Right kidney (tissue), 1 donor: Measurements from ENCODE around the gene PHKG2.
A peak's percentile ranks its signal among the peaks of the same experiment; 100 is the strongest.

Experiments used
- DNase-seq: peaks from one replicate; pipeline ENCODE4 v3.0.0-alpha.2; 2016

The PHKG2 gene

DNA sequence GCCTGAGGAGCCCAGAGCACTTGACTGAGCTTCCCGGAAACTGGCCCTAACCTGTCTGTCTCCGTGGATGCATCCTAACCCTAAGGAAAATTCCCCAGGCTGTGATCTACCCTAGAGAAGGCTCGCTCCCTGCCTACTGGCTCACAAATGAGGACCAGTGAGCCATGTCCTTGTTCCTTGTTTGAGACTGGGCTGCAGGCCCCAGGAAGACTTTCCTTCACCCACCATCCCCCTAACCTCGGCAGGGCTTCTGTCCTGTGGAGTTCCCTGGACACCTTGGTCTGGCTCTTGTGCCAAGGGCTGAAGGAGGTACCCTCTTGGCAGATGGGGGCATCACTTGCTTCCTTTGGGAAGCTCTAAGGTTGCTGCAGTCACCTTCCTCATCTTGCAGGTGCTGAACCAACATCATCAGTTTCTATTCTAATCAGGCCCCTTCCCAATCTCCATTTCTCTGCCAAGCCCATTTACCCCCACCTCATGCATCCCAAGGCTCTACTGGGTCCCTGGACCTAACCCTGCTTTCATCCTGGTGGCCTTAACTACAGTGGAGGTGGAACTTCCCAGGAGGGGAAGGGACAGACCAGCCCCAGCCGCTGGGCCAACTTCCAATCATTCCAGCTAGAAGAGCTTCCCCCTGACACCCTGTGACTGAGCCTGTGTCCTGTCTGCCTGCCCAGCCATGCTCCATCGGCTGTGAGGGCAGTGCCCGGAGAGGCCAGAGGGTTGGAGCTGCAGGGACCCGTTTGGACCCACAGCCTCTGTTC, 26.3 kb downstream of the PHKG2 start:
- DNase-seq, result no peak

DNA sequence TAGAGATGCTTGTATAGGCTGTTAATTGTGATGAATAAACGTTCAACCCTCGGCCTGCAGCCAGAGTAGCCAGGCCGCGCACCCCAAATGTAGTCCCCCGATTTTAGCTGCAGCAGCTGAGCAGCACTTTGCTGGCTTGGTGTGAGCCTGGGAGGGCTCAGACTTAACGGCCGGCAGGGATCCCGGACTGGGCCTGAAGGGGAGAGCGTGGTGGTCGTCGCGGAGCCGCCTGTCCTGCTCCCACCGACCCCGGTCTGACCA, 26.8 kb downstream of the PHKG2 start:
- DNase-seq, result no peak

DNA sequence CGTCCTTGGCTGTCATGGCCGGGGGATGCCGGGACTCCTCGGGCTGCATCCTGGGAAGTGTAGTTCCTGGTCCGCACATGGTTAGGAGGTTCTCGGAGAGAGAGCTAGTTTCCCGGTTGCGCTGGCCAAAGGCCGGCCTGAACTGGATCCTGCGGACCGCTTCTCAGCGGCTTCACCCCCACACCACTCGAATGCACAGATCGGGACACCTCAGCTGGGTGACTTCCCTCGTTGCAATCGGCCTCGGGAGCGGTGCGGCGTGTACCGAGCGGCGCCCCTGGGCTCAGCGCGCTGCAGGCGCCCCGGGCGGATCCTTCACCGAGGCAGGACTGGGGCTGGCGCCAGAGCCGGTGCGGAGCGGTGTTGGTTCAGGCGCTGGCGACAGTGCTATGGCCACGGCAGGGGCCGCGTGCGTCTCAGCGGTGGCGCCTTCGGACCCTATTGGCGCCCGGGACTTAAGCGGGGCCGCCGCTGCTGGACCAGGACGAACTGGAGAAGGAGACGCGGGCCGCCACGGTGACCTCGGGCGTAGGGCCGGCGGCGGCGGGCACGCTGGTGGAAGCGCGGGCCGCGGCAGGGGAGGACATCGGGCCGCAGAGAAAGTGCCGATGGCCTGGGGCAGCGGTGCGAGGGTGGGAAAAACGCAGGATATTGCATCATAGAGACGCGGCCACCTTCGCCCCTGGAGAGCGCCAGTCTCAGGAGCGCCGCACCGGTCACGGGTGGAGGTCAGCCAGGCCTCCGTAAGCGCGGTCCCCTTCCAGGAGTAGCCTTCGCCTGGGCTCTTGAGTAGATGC, 27.4 kb downstream of the PHKG2 start:
- peak; percentile 90 for DNase-seq

DNA sequence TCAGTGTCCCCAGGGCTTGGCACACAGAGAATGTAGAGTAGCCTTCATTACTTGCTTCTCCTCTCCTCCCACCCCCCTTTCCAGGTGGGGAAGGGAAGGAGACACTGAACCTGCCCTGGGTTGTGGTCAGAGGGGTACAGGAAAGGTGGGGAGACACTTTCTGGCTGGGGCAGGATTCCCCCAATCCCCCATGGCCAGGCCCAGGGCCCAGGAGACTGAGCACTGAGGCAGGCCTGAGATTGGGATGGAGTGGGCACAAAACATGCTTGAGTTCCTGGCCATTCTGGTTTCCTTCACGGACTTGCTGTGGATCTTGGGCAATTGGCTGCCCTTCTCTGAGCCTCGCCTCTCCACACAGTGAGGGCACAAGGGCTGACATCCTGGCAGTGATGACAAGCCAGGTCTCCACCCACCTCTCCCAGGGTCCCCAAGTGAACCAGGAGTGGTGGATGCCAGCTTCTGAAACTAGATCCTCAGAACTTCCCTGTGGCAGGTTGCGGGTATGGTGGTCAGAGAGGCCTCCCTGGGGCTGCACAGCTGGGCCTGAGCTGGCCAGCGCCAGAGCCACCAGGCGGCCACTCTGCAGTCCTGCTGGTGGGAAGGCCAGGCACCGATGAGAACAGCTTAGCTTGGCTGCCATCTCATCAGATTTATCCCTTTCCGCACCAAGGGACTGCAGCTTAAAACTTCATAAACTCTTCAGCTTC, 29.5 kb downstream of the PHKG2 start:
- no peak for DNase-seq

DNA sequence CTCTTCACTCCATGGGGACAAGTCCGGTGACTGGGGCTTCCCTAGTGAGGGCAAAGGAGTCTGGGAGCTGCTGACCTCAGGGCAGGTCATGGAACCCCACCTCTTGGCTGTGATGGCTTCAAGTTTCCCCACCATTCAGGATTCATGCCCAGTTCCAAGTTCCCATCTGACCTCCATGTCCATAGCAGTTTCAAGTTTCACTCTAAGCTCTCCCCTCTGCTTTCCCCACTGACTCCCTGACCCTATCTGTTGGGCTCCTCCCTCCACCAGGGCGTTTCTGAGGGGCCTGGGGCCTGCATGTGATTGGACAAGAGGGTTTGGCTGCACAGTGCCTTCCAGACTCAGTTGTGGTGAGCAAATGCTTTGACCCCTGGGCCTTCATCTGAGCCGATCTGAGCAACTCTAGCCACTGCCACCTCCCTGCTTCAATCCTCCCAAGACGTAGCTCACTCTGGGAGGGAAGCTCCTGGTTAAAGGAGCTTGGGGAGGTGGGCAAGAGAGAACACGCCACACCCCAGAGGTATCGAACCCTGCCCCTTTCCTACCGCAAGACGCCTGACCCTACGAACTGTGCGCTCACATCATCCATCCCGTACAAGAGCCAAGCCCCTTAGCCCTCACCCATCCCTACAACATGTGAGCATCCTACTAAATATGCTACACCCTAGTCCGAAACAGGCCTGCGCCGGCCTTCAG, 30.5 kb downstream of the PHKG2 start:
- peak; percentile 13 for DNase-seq

- DNase-seq, result no peak
These were observed 31.4 kb downstream of the PHKG2 start for GRCh38 chr16:30779596-30779995.

DNA sequence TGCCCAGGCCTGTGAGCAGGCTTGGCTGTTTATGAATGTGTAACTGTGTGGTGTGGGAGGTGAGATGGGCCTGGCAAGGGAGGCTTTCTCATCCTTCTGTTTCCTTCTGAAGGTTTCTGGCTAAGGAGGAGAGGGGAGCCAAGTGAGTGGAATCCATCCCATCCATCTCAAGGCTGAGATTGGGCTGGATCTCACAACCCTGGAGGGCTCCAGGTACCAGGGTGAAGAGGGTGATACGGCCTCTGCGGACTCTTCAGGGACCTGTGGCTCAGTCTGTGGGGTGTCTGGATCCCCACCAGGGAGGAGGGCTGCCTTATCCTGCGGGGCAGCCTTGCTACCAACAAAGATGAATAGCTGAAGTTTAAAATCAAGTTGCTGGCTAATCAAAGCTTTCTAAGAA, 31.8 kb downstream of the PHKG2 start:
- no peak for DNase-seq

- no peak for DNase-seq
These were observed 32.3 kb downstream of the PHKG2 start for GRCh38 chr16:30780549-30780948.

- no peak for DNase-seq
These were observed 34.5 kb downstream of the PHKG2 start for GRCh38 chr16:30782486-30783279.

DNA sequence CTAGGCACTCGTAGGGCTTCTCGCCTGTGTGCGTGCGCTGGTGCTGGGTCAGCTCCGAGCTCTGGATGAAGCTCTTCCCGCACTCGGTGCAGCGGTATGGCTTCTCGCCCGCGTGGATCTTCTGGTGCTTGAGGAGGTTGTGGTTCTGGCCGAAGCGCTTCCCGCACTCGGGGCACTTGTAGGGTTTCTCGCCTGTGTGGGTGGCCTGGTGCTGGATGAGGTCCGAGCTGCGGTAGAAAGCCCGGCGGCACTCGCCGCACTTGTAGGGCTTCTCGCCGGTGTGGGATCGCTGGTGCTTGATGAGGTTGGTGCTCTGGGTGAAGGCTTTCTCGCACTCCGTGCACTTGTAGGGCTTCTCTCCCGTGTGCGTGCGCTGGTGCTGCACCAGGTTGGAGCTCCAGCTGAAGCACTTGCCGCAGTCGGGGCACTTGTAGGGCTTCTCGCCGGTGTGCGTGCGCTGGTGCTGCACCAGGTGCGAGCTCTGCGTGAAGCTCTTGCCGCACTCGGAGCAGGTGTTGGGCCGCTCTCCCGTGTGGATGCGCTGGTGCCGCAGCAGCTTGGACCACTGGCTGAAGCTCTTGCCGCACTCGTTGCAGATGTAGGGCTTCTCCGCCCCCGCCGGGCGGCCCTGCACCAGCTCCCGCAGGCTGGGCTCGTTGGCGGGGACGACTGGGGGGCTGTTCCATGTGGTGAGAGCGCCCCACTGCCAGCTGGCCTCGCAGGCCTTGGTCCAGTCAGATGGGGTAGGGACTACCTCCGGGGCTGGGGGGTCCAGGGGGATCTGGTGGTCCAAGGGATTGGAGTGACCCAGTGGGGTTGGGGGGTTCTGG, 35.3 kb downstream of the PHKG2 start:
- no peak for DNase-seq

GRCh38 chr16:30784215-30784614, 36.0 kb downstream of the PHKG2 start:
- no peak for DNase-seq

DNA sequence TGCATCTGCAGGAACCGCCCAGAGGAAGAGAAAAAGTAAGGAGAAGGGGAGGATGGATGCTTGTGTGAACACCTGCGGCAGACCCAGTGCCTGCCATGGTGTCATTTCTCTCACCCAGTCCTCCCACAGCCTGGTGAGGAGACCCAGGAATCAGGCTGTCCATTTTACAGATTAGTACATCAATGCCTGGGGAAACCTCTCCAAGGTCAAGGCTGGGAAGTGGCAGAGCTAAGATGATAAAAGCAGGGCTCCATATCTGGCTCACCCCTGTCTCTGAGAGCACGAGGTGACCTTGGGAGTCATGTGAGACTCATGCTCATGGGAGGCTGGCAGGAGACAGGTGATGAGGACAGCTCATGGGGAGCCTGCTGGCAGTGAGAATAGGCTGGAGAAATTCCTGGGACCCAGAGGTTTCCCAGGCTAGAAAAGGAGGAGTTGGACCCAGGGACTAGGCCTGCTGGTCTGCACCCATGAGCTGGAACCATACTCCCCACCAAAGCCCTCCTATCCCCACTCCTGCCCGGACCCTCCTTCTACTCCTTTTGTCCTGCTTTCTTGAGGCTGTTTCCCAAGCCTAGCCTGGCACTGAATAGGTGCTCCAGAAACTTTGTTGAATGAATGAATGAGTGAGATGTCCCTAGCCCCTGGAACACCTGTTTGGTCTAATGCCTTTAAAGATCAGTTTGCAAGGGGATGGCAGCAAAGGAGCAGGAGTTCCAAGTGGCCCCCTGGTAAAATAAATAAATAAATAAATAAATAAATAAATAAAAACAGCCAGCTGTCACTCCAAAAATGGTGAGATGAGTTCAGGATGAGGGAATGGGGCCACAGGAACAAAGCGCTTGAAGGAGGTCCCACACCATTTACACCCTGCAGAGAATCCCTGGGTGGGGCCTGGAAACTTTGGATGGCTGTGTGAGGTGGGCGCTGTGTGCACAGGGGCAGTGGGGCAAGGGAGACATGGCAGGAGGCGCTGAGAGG, 37.2 kb downstream of the PHKG2 start:
- no peak for DNase-seq

DNA sequence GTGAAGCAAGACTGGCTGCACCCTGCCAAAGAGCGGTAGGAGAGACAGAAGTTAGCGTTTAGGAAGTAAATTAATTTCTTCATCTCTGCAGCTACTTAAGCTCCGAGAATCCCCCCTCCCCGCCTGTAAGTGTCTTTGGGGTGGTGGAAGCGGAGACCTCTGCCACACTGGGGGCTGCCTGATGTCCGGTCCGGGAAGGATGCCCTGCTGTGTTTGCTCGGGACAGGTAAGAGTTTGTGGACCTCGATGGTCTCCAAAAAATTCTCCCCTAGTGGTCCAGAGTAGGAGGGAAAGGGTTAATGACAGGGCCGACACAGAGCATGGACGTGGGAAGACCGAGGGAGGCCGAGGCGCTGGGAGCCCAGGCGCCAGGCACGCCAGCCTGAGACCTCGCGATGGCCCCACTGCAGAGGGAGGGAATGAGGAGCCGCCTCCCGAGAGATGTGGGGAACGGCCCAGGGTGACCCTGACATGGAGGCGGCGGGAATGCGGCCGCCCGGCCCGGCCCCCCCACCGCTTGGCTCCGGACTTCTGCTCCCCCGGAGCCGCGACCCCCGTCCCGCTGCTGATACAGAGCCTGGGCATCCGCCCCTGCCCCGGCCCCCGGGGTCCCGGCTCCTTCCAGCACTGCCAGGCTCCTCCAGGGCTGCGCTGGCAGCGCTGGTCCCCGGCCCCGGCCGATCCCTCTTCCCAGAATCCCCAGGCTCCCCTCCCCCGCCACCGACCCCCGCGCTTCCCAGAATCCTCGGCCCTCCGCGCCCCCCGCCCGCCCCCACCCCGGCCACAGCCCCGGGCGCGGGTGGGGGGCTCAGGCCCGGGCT, 38.1 kb downstream of the PHKG2 start:
- peak; percentile 67 for DNase-seq

DNA sequence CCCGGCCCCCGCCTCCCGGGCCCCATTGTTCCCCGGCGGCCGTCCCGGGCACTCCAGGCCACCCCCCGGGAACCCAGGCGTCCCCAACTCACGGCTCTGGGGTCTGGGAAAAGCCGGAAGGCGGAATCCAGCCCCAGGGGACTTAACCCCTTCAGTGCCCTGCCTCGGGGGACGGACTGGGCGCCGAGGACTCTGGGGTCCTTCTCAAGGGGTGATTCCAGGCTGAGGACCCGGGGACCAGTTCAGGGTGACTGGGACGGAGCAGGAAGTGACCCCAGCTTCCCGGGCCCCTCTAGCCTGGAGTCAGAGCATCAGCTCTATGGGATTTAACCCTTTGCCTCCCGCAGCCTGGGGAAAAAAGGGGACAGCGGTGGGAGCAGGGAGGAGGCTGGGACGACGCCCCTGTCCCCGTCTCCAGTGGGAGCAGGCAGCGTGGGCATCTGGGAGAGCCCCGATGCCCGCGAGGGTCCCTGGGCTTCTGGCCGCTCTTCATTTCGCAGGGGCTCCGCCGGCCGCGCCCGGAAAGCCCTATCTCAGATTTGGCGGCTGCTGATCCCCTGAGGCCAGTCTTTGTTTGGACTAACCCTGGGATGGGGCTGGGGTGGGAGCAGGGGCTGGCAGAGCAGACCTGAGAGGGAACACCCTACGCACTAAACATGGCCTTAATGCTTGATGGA, 38.8 kb downstream of the PHKG2 start, which contains the start of gene ZNF629:
Gene ZNF629, minus strand, starts transcription at position 270 of the 677 bp plus-strand sequence. CDS start 2,723 bp downstream, outside the sequence.
- DNase-seq, result peak; percentile 96

- DNase-seq, result no peak
These were observed 39.6 kb downstream of the PHKG2 start for GRCh38 chr16:30787613-30788378.

DNA sequence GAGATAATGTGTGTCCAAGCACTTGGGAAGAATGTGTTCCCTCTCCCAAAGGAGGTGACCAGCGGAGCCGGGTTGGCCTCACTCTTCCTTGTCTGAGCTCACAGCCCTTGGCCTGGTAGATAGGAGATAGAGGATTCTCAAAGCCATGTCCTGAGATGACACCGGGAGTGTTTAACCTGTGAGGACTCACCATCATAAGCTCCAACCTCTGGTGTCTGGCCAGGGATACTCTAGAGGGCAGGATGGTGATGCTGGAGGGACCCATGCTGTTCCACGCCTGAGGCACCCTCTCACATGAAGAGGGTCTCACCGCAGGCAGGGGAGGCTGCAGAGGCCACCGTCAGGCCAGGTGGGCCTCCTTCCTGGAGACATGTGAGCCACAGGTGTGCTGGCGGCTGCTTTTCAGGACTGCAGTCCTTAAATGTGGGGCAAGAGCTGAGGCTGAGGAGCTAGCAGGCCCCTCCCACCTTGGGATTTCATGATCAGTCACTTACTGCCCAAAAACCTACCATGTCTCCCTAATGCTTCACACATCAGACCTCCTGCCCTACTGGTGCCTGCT, 45.4 kb downstream of the PHKG2 start:
- DNase-seq, result no peak

DNA sequence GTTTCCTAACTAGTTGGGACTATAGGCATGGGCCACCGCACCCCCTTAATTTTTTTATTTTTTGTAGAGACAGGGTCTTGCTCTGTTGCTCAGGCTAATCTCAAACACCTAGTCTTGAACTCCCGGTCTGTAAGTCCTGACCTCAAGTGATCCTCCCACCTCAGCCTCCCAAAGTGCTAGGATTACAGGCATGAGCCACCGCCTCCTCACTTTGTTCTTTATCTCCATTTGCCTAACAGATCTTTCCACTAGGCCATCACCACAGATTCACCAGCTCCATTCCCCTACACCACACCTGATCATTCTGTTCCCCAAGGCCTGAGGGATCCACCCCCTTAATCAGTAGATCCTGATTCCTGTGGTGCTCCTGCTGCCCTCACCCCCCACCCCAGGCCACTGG, 46.4 kb downstream of the PHKG2 start:
- DNase-seq, result no peak
